Measurements from ENCODE around the gene KIR3DL1. TPM values are rescaled to one million over a fixed set of nuclear protein-coding genes. Genes with fewer than 3 reads are reported as not detected.

The KIR3DL1 gene
- total RNA-seq, 1 donor: not detected

GRCh38 chr19:54877471-54877870 lies 61.2 kb downstream of the KIR3DL1 start:
- no peak for TF ChIP-seq CTCF (IDR thresholded peaks at IDR 0.05; ENCODE audit: insufficient read depth, low read depth, low read length)
- no peak overlapping the region for H3K4me3 ChIP-seq (ENCODE audit: low read depth, low read length)
- DNase-seq (ENCODE audit: low read depth): no peak

Small RNA genes within 50 kb of the gene (small RNA-seq; reads per million reads assigned to genes)
- not detected for gene KIR3DP1
- 0.66 reads per million for gene RNU6-222P

Other genes starting within 250 kb of the KIR3DL1 start
- gene LILRA2, start 242.7 kb upstream of the KIR3DL1 start, total RNA-seq: not detected in 2 replicates
- not detected in 2 replicates for gene LILRA1, start 222.8 kb upstream of the KIR3DL1 start, total RNA-seq
- not detected in 2 replicates for gene LILRB1, start 186.0 kb upstream of the KIR3DL1 start, total RNA-seq
- gene LILRB4, start 153.5 kb upstream of the KIR3DL1 start, total RNA-seq: not detected in 2 replicates
- not detected in 2 replicates for gene KIR3DL3, start 92.0 kb upstream of the KIR3DL1 start, total RNA-seq
- not detected in 2 replicates for gene KIR2DL3, start 78.0 kb upstream of the KIR3DL1 start, total RNA-seq
- gene KIR2DL1, start 46.7 kb upstream of the KIR3DL1 start, total RNA-seq: not detected in 2 replicates
- not detected in 2 replicates for gene KIR2DL4, start 12.9 kb upstream of the KIR3DL1 start, total RNA-seq
- not detected in 2 replicates for gene KIR2DS4, start 16.2 kb downstream of the KIR3DL1 start, total RNA-seq
- gene KIR3DL2, start 34.0 kb downstream of the KIR3DL1 start, total RNA-seq: not detected in 2 replicates
- gene FCAR, start 57.8 kb downstream of the KIR3DL1 start, total RNA-seq: not detected in 2 replicates
- gene NCR1, start 89.7 kb downstream of the KIR3DL1 start, total RNA-seq: not detected in 2 replicates
- gene NLRP7, start 131.1 kb downstream of the KIR3DL1 start, total RNA-seq: not detected in 2 replicates
- 0.32 and 1.3 TPM in 2 replicates for gene NLRP2, start 149.9 kb downstream of the KIR3DL1 start, total RNA-seq
- gene GP6, start 221.8 kb downstream of the KIR3DL1 start, total RNA-seq: not detected in 2 replicates
- 9.0 and 9.1 TPM in 2 replicates for gene RDH13, start 246.7 kb downstream of the KIR3DL1 start, total RNA-seq